Stimulated activated CD4-positive, alpha-beta T cell treated with anti-CD3 and anti-CD28 coated beads, TNF-alpha, amount 100 ng/mL, for 4 hours (primary cell): Measurements from ENCODE around the gene CENPB.
"Not testable (repeated sequence)": the region's sequence is repeated elsewhere in the genome, so short reads cannot be mapped to it uniquely, and the experiment has no call there.

ENCODE experiments used
- DNase-seq, 3 experiments: peaks; one replicate each; pipeline ENCODE4 v3.0.0-alpha.2; 2020; ENCODE audit warnings: low read depth in 3 of 3

Gene CENPB, protein sequence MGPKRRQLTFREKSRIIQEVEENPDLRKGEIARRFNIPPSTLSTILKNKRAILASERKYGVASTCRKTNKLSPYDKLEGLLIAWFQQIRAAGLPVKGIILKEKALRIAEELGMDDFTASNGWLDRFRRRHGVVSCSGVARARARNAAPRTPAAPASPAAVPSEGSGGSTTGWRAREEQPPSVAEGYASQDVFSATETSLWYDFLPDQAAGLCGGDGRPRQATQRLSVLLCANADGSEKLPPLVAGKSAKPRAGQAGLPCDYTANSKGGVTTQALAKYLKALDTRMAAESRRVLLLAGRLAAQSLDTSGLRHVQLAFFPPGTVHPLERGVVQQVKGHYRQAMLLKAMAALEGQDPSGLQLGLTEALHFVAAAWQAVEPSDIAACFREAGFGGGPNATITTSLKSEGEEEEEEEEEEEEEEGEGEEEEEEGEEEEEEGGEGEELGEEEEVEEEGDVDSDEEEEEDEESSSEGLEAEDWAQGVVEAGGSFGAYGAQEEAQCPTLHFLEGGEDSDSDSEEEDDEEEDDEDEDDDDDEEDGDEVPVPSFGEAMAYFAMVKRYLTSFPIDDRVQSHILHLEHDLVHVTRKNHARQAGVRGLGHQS

DNA sequence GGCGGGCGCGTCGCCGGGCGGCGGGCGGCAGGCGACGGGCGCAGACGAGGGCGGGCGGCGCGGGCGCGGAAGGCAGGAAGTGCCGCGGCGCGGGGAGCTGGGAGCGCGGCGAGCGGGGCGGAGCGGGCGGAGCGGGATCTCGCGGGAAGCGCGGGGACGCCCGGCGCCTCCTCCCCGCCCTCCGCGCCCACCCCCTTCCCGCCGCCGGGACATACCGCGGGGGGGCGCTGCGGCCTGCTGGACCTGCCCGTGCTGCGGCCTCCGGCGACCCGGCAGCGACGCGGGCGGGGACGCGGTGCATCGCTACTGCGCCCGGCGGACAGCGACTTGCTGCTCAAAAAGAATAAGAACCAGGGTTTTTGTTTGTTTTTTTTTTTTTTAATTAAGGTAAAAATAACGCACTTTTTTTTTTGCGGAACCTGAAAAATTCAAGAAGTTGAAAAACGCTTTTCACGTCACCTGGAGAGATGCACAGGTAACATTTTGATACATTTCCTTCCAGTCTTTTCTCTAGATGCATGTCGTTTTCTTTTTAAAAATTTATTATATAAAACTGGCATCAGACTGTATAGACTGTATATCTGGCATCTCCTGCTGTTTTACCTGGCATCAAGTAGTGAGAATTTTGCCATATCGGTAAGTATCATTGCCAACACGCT is at the start of gene CENPB:
Gene CENPB (minus strand): TSS at position 76 of the 659 bp plus-strand sequence. CDS start 257 bp downstream, outside the sequence.
- peak; percentile 79 to 86 (median 82) for DNase-seq

DNA sequence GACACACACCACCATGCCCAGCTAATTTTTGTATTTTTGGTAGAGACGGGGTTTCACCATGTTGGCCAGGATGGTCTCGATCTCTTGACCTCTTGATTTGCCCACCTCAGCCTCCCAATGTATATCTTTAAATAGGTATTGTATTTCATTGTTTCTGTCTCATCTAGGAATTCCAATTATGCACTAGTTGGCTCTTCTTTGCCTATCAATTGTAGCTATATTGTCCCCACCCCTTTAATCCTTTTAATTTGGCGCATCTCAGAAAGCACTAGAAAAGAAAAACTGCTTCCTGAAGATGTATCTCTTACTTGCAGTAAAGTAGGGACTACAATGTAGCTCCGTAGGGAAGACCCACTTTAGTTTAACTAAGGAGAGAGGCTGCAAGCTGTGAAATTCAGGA is 49.6 kb upstream of the CENPB start:
- no peak for DNase-seq

DNA sequence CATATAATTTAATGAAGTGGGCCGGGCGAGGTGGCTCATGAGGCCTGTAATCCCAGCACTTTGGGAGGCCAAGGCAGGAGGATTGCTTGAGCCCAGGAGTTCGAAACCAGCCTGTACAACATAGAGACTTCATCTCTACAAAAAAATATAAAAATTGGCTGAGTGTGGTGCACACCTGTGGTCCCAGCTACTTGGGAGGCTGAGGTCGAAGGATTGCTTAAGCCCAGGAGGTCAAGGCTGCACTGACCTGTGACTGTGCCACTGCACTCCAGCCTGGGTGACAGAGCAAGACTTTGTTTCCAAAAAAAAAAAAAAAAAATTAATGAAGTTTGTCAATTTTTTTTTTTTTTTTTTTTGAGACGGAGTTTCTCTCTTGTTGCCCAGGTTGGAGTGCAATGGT is 43.4 kb upstream of the CENPB start:
- not testable (repeated sequence) for DNase-seq

DNA sequence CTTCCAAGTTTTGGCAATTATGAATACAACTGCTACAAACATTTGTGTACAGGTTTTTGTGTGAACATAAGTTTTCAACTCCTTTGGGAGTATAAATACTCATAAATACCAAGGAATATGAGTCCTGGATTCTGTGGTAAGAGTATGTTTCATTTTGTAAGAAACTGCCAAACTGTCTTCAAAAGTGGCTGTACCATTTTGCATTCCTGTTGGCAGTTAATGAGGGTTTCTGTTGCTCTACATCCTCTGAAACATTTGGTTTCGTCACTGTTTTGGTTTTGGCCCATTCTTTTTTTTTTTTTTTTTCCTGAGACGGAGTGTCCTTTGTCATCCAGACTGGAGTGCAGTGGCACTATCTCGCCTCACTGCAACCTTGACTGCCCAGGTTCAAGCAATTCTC is 42.3 kb upstream of the CENPB start:
- no peak for DNase-seq

DNA sequence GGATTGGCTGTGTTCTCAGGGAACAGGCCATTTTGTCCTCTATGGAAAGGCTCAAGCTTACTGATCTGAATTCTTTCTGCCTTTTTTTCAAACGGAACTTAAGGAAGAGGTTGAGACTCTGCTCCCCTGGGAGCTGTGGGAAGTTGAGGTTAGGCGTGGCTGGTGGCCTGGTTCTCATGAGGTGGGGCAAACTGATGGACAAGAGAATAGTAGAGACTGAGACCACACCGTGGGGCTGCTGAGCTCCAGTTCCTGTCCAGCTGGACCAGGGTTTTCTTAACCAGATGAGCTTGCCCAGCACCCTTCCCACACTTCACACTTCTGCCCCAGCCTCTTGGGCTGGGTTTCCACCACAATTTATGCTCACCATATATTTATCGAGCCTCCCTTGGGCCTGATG is 39.9 kb upstream of the CENPB start:
- no peak for DNase-seq

DNA sequence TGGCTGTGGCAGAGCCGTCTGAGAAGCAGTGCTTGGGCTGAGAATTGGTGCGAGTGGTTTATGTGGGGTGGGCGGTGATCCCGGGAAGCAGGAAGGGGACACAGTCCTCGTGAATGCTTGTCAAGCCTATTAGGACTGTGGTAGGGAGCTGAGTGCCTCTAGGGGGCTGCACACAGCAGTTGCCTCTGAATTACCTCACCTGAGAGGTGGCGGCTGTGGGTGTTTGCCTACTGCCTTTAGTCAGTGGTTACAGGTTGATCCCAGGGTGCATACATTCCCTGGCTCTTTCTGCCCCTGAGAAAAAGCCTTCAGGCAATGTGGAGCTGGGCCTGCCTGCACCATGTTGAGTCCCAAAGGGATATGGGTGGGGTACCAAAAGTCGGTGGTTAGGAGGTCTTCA is 39.0 kb upstream of the CENPB start:
- DNase-seq: no peak

DNA sequence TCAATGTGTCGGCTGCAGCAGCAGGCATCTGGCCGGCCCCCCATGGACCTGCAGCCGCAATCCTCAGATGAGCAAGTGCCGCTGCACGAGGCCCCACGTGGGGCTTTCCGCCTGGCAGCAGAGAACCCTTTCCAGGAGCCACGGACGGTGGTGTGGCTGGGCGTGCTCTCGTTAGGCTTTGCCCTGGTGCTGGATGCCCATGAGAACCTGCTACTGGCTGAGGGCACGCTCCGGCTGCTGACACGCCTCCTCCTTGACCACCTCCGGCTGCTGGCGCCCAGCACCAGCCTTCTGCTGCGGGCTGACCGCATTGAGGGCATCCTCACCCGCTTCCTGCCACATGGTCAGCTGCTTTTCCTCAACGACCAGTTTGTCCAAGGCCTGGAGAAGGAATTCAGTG is 37.3 kb upstream of the CENPB start:
- no peak for DNase-seq

DNA sequence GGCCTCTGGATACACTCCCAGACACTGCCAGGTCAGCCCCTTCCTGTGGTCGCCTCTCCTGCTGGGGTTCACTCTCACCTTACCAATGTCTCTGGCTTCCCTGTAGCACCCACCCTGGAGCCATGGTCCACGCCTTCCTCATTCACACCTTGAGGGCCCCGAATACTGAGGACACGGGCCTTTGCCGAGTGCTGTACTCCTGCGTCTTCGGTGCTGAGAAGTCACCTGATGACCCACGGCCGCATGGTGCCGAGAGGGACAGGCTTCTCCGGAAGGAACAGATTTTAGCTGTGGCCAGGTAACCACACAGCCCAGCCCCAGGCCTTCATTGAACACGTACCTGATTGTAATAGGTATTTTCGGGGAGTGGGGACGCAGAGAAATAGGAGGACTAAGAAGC is 35.5 kb upstream of the CENPB start:
- no peak for DNase-seq

DNA sequence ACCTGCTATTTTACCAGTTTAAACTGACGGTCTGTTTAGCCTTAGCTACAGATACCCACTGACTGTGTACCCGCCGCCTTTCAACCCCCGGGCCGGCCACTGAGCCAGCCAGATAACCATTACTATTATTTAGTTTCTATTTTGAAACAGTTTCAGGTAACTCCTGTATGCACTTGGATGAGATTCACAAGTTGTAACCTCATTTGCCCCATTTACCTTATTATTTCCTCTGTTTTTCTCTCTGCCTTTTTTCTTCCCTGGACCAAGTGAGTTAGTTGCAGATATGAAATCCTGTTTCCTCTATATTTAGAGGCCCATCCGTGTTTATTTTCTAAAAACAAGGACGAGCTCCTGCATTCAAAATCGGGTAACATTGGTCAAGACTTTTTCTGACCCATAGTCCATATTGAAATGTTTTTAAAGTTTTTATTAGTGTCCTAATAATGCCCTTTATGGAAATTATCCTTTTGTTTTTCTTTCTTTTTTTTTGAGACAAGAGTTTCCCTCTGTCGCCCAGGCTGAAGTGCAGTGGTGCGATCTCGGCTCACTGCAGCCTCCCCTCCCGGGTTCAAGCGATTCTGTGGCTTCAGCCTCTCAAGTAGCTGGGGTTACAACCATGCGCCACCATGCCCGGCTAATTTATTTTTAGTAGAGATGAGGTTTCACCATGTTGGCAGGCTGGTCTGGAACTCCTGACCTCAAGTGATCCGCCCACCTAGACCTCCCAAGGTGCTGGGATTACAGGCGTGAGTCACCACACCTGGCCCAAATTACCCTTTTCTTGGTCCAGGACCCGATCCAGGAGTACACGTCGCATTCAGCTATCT is 34.6 kb upstream of the CENPB start:
- no peak for DNase-seq

DNA sequence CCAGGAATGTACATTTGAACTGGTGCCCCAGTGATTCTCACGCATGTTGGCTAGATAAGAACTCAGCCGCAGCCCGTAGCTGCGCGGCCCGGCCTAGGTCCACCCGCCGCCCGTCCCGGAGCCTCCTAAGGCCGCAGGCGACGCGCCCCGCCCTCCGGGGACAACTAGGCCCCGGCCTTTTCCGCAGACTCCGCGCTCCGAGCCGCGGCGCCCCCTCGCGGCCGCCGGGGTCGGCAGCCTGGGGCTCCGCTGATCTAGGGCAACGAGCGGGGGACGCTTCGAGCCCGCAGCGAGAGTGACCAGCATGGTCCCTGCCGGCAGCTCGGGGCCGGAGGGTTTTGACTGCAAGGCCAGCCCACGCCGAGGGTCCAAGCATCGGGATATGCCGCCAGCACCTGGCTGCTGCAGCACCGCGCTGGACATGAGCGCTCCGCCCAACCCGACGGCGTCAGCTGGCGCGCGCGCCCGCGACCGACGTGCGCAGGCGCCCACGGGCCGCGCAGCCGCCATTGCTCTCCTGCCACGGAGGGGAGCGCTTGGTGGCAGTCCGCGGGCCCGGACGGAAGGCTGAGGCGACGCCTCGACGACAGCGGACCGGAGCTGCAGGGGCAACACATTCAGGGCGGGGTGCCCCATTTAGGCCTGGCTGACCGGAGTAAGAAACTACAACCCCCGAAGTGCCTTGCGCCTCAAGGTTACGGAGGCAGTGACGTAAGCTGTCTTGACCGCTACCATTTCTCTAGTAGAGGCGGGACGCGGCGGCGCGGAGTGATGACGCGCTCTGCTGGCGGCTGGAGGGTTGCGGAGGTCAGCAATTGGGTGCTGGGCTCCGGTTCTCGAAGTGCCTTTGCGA is 33.7 kb upstream of the CENPB start, which contains the start of gene AP5S1:
Gene AP5S1 (plus strand): TSS at position 500 of the 853 bp plus-strand sequence. CDS start 1,571 bp downstream, outside the sequence.
- peak; percentile 77 to 80 (median 80) for DNase-seq

DNA sequence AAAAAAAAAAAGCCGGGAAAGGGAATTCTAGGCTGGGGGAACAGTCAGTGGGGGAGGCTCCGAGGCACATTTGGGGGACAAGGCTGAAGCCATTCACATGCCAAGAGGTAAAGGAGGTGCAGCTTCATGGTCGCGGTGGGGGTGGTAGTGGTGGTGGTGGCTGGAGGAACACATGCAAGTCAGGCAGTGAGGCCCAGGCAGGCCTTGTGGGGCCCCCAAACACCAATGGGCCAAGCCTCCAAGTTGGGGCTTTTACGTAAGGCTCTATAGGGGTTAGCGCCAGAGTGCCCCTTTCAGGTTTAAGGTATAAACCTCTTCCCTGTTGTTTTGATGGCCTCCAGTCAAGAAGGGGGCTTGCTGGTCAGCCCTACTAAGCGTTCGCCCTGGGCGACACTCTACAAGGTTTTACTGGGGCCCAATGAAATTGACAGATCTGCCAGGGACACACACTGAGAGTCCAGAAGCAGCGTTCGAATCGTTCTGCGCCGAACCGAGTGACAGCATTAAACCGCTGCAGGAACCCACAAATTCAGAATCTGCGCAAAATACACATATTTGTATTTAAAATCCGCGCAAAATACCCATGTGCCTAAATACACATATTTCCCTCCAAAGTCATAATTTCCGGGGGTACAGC is 33.0 kb upstream of the CENPB start:
- no peak for DNase-seq

DNA sequence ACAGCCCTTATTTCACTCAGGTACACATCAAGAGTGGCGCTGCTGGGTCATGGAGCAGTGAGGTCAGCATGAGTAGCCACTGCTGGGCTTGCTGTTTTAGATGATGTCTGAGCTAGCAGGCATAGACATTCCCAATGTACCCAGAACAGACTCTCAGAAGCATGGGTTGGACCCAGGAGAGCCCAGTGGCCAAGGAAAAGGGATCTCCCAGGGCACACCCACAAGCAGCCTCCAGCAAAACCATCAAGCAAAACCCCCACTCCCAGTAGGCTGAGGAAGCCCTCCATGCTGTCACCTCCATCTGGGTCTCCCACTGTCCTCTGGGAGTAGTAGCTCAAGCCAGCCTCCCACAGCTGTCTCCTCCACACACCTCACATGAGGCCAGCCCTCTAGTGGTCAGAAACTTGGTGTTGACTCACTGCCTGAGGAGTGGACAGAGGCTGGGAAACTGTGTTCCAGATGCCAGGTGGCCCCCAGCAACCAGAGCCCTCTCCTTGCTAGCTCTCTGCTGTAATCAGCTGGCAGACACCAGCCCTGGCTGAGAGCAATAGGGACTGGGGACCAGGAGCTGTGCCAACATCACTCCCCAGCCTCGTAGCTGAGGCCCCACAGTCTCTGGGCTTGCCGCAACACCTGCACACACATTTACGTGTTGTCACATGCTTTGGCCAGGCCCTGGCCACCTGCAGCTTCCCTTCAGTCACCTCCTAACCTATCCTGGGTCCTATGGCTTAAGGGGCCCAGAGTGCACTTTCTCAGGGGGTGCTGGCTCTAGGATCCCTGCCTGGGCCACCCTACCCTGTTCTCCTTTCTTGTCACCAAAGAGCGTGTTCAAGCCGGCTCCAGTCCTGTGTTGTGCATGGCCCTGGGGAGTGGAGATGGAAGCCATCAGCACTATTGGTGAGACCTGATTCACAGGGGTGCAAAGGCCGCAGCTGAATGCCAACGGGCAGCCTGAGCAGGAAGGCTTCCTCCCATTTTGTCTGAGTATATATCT is 31.9 kb upstream of the CENPB start:
- DNase-seq: no peak

DNA sequence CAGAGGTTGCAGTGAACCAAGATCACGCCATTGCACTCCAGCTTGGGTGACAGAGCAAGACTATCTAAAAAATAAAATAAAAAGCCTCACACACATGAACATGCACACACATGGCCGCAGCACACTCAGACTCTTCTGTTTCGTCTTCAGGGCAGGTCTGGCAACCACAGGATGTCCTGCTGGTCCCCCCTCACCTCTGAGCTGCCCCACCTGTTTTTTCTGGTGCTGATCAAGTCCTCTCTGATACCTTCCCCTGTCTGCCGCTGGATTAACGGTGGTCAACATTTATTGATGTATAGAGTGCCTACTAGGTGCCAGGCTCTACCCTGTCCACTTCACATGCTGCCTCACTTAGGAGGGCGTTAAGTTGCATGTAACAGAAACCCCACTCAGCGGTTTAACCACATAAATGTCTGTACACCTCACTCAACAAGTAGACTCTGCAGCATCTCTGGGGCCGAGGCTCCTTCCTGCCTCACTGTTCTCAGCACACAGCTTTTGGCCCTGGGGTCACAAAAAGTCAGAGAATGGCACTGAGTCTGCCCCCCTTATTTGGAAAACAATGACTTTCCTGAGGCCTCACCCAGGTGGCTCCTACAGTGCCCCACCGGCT is 29.3 kb upstream of the CENPB start:
- no peak for DNase-seq

DNA sequence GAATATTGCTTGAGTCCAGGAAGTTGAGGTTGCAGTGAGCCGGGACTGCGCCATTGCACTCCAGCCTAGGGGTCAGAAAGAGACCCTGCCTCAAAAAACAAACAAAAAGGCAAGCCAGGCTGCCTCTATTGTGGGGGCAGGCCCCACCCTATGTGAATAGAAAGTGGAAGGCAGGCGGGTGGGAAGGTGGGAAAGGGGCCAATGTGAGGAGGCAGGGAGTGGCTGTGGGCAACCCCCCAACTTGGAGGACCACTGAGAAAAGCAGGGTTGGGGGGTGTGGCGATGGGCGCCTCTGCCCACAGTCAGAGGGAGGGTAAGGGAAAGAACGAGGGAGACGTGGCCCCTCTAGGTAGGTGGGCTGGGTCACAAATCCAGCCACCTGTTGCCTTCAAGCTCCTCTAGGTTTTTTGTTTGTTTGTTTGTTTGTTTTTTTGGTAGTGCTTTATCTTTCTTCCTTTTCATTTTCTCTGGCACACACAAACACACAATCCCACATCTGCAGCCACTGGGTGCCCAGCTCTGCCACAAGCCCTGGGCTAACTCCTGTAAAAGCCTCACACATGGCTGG is 28.5 kb upstream of the CENPB start:
- no peak for DNase-seq

DNA sequence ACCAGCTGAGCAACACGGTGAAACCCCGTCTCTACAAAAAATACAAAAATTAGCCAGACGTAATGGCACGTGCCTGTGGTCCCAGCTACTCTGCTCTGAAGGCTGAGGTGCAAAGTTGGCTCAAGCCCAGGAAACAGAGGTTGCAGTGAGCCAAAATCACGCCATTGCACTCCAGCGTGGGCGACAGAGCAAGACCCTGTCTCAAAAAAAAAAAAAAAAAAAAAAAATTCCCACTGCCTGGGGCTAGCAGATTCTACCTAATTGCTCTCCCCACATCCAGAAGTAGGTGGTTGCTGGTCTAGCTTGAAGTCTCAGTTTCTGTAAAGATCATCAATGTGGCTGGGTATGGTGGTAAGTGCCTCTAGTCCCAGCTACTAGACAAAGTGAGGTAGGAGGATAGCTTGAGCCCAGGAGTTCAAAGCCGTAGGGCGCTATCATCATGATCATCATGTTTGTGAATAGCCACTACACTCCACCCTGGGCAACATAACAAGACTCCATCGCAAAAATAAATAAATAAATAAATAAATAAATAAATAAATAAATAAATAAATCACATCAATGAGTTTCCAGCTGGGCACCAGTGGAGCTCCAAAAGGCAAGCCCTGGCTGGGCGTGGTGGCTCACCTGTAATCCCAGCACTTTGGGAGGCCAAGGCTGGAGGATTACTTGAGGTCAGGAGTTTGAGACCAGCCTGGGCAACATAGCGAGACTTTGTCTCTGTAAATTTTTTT is 27.5 kb upstream of the CENPB start:
- DNase-seq: no peak

DNA sequence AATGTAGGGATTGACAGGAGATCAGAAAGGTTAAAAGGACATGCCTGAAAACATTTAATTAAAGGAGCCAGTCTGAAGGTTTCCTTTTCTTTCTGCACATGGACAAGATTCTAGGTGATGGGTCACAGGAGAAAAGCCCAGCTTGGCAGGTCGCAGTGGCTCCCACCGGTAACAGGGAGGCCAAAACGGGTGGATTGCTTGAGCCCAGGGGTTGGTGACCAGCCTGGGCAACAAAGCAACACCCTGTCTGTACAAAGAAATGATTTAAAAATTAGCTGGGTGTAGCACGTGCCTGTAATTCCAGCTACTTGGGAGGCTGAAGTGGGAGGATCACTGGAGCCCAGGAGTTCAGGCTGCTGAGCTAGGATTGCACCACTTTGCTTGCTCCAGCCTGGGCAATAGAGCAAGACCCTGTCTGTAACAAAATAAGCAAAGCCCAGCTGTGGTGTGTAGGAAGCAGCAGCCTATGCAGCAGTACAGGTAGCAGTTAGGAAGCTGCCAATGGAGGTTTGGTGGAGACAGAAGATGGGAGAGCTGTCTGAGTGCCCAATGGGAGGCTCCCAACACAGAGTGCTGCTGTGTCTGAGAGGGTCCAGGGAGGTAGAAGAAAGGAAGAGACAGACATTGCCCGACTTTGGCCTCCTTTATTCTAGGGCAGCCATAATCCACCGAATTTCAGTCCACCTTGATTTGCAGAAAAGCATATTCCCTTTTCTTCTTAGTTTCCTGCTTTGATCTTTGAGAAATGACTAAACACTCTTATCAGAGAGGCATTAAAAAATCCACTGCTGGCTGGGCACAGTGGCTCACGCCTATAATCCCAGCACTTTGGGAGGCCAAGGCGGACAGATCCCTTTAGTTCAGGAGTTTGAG is 26.7 kb upstream of the CENPB start:
- DNase-seq: no peak

DNA sequence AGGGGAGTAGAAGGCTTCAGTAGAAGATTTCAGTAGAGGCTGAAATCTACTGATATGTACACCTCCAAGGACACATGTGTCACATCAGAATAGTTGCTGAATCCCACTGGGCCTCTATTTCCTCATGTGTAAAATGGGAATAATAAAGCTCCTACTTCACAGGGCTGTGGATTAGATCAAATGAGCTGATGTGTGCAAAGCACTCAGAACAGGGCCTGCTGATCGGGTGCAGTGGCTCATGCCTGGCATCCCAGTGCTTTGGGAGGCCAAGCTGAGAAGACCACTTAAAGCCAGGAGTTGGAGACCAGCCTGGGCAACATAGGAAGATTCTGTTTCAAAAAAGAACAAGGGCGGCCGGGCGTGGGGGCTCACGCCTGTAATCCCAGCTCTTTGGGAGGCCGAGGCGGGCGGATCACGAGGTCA is 25.7 kb upstream of the CENPB start:
- DNase-seq: no peak
